Caco-2 (cell line): ENCODE measurements around the gene CYP21A2. TPM values are rescaled to one million over a fixed set of nuclear protein-coding genes. Genes with fewer than 3 reads are reported as not detected.

Experiments
- BruUV-seq: library from RNA; stranded (reverse); fragments of 400-500 nt; replicated peaks from 2 replicates; lab custom pipeline; 2021; lab: Mats Ljungman, UMichigan
- CTCF ChIA-PET: fragments of 300-600 bp; sonication (Branson Sonifier 250); formaldehyde crosslinking; loops from one replicate; lab custom pipeline; 2022; ENCODE audit warnings: antibody characterized with exemption; lab: Charles Lee
- POLR2A ChIA-PET: fragments of 300-600 bp; sonication (Branson Sonifier 250); formaldehyde crosslinking; loops from one replicate; lab custom pipeline; 2022; ENCODE audit warnings: antibody characterized with exemption; lab: Charles Lee
- DNase-seq, 2 experiments: peaks; one replicate each; pipeline versions ENCODE4 v3.0.0 to v3.0.0-alpha.2; 2020 to 2022
- H3K27me3 ChIP-seq: replicated peaks from 2 replicates; pipeline ENCODE4 v1.6.0; 2011; ENCODE audit warnings: low read length; ENCODE audit not compliant: control insufficient read depth, insufficient read depth
- H3K36me3 ChIP-seq: 2 replicates; pipeline ENCODE4 v1.5.1; 2011; ENCODE audit warnings: low read length; ENCODE audit not compliant: control insufficient read depth, insufficient read depth
- H3K4me1 ChIP-seq: fragments of 250-450 bp; sonication (Bioruptor Pico); 2 replicates; pipeline ENCODE4 v1.5.1; 2020; ENCODE audit warnings: mild to moderate bottlenecking
- H3K4me3 ChIP-seq: 2 replicates; pipeline ENCODE4 v1.5.1; 2011; ENCODE audit warnings: low read depth, mild to moderate bottlenecking, control low read depth, low read length
- H3K9me3 ChIP-seq: fragments of 250-450 bp; sonication (Bioruptor Pico); 2 replicates; pipeline ENCODE4 v1.5.1; 2020; ENCODE audit warnings: mild to moderate bottlenecking, moderate library complexity
- H3K27ac Mint-ChIP-seq: one replicate; pipeline ENCODE4 v1.8.0; 2022; ENCODE audit warnings: mixed read lengths; ENCODE audit not compliant: unreplicated experiment
- H3K27me3 Mint-ChIP-seq: one replicate; pipeline ENCODE4 v1.8.0; 2022; ENCODE audit warnings: mixed read lengths; ENCODE audit not compliant: insufficient read depth, unreplicated experiment
- H3K36me3 Mint-ChIP-seq: one replicate; pipeline ENCODE4 v1.8.0; 2022; ENCODE audit warnings: mild to moderate bottlenecking, mixed read lengths; ENCODE audit not compliant: insufficient read depth, unreplicated experiment
- H3K4me1 Mint-ChIP-seq: one replicate; pipeline ENCODE4 v1.8.0; 2022; ENCODE audit warnings: low read depth, mixed read lengths; ENCODE audit not compliant: unreplicated experiment
- H3K4me3 Mint-ChIP-seq: one replicate; pipeline ENCODE4 v1.8.0; 2022; ENCODE audit warnings: mild to moderate bottlenecking, moderate library complexity, mixed read lengths; ENCODE audit not compliant: unreplicated experiment
- H3K9me3 Mint-ChIP-seq: one replicate; pipeline ENCODE4 v1.8.0; 2022; ENCODE audit warnings: mixed read lengths; ENCODE audit not compliant: unreplicated experiment
- CTCF ChIP-seq, 2 experiments: fragments of 200-600 bp in 1 of 2; IDR thresholded peaks; 1 replicate in 1 of 2; 2 replicates in 1 of 2; pipeline versions ENCODE4 v1.5.1 to v1.8.0; 2011 to 2022; ENCODE audit warnings: antibody characterized with exemption in 1 of 2, control low read depth in 1 of 2, inconsistent platforms in 1 of 2, low read depth in 1 of 2, low read length in 1 of 2, mild to moderate bottlenecking in 1 of 2, moderate library complexity in 1 of 2; ENCODE audit not compliant: insufficient read depth in 1 of 2, severe bottlenecking in 1 of 2, unreplicated experiment in 1 of 2
- intact Hi-C: fragments of 100-400 bp; cut with micrococcal nuclease; formaldehyde crosslinking; loops from one replicate; pipeline ENCODE4 v1.10.0; 2022; ENCODE audit not compliant: unreplicated experiment
- total RNA-seq: library from RNA; stranded (reverse); gene quantifications from 2 replicates; pipeline ENCODE4 v1.2.3, GENCODE V29; 2022

The CYP21A2 gene
- total RNA-seq, 1 experiment from 2014 or later: not detected

DNA sequence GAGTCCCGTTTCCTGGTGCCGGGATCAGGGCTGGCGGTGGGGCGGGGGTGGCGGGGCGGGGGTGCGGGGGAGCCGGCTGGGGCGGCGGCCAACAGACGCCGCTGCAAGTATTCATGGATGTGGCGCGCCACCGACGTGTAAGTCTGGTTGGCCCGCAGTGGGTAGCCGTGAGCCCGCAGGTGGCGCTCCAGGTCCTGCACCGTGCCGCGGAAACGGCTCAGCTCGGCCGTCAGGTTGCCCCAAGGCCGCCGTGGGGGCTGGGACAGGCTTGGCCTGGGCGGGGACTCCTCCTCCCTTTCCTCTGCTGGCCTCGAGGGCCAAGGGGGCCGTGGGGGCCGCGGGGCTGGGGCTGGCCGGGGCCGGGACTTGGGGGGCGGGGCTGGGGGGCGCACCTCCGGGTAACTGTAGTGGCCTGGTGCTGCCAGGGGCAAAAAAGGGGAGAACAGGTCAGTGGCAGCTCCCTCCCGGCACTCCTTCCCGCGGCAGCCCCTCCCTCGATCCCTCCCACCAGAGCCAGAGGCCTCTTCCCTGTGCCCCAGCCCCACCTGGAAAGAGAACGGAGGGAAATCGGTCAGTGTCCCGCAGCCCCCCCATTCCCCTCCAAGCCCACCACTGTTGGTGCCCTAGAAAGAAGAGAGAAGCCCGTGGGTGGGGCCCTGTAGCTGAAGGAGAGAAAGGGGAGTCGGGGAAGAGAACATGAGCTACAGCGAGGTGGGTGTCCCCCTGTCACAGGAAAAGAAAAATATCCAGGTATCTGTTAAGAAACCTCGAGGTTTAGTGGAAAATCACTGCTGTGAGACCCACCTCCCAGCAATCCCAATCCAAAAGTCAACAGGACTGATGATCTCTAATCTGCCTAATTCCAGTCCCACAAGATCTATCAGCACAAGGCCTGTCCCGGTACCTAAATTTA is 49.6 kb downstream of the CYP21A2 start:
- no peak overlapping the region for H3K4me3 ChIP-seq
- no peak for TF ChIP-seq CTCF (IDR thresholded peaks at IDR 0.05; ENCODE audit: insufficient read depth in 1 of 2, low read depth in 1 of 2, low read length in 1 of 2, severe bottlenecking in 1 of 2, unreplicated experiment in 1 of 2)
- DNase-seq: no peak
- Mint-ChIP-seq H3K27me3 (no peaks in the 10 kb centered on the region), H3K36me3 (no peaks in the 10 kb centered on the region), H3K27ac (no peak overlapping the region), H3K9me3 (no peaks in the 10 kb centered on the region), H3K4me3 (no peak overlapping the region), H3K4me1 (peaks cover 34% of the 10 kb centered on the region)
- peaks cover 20% of the 10 kb centered on the region for H3K4me1 ChIP-seq
- no TSS peak for BruUV-seq
- intact Hi-C loops: no loop called here
- no peaks in the 10 kb centered on the region; the same call in 1 of the 2 replicates for H3K27me3 ChIP-seq
- ChIA-PET CTCF (no interaction called here), POLR2A (no interaction called here)
- H3K9me3 ChIP-seq: no peaks in the 10 kb centered on the region
- H3K36me3 ChIP-seq: no peaks in the 10 kb centered on the region

DNA sequence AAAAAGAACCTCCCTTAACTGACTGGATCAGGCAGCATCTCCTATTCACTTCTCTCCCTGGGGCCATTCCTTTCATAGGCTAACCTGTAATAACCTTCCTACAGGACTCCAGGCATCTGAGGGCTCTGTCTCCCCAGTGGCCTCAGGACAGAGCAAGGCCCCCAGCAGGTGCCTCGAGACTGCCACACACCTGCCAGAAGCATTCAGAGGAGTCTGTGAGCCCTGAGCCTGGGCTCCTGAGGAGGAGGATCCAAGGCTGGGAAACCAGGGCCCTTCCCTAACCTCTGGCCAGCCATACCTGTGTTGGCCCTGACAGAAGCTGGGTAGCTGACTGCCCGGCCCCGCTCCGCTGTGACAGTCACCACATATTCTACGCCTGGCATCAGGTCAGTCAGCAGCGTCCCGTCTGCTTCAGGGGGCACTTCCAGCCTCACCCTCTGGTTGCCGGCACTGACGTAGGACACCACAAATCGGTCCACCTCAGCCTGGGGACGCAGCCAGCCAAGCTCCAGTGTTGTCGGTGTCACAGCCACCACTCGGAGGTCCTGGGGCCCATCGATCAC is 50.4 kb downstream of the CYP21A2 start:
- ChIA-PET POLR2A (no interaction called here), CTCF (no interaction called here)
- no peak for DNase-seq
- no peaks in the 10 kb centered on the region for H3K9me3 ChIP-seq
- Mint-ChIP-seq H3K4me3 (no peak overlapping the region), H3K36me3 (peaks cover 6% of the 10 kb centered on the region), H3K9me3 (no peaks in the 10 kb centered on the region), H3K27me3 (no peaks in the 10 kb centered on the region), H3K27ac (peak overlapping the region; percentile 47), H3K4me1 (peaks cover 35% of the 10 kb centered on the region)
- BruUV-seq: no TSS peak
- intact Hi-C loops: no loop called here
- H3K36me3 ChIP-seq: no peaks in the 10 kb centered on the region
- no peaks in the 10 kb centered on the region; the same call in 1 of the 2 replicates for H3K27me3 ChIP-seq
- H3K4me3 ChIP-seq: no peak overlapping the region
- H3K4me1 ChIP-seq: peaks cover 24% of the 10 kb centered on the region
- TF ChIP-seq CTCF (IDR thresholded peaks at IDR 0.05; ENCODE audit: insufficient read depth in 1 of 2, low read depth in 1 of 2, low read length in 1 of 2, severe bottlenecking in 1 of 2, unreplicated experiment in 1 of 2): no peak

GRCh38 chr6:32089082-32089828 is 51.0 kb downstream of the CYP21A2 start:
- ChIA-PET CTCF (no interaction called here), POLR2A (no interaction called here)
- Histone ChIP-seq H3K36me3 (no peaks in the 10 kb centered on the region), H3K4me3 (no peak overlapping the region), H3K27me3 (no peaks in the 10 kb centered on the region; the same call in 1 of the 2 replicates), H3K4me1 (peaks cover 27% of the 10 kb centered on the region), H3K9me3 (no peaks in the 10 kb centered on the region)
- no peak for DNase-seq
- intact Hi-C loops: no loop called here
- Mint-ChIP-seq H3K4me1 (peaks cover 35% of the 10 kb centered on the region), H3K27ac (peak overlapping the region; percentile 47), H3K36me3 (peaks cover 6% of the 10 kb centered on the region), H3K27me3 (no peaks in the 10 kb centered on the region), H3K9me3 (no peaks in the 10 kb centered on the region), H3K4me3 (no peak overlapping the region)
- BruUV-seq: no TSS peak
- no peak for TF ChIP-seq CTCF (IDR thresholded peaks at IDR 0.05; ENCODE audit: insufficient read depth in 1 of 2, low read depth in 1 of 2, low read length in 1 of 2, severe bottlenecking in 1 of 2, unreplicated experiment in 1 of 2)
